SW480 (cell line): Measurements from ENCODE around the gene MRPL41.
A peak's percentile ranks its signal among the peaks of the same experiment; 100 is the strongest.
"Not testable (repeated sequence)": the region's sequence is repeated elsewhere in the genome, so short reads cannot be mapped to it uniquely, and the experiment has no call there.

ENCODE experiments used
- DNase-seq: peaks from one replicate; pipeline ENCODE4 v3.0.0-alpha.2; 2016; ENCODE audit warnings: low spot score

Gene MRPL41

DNA sequence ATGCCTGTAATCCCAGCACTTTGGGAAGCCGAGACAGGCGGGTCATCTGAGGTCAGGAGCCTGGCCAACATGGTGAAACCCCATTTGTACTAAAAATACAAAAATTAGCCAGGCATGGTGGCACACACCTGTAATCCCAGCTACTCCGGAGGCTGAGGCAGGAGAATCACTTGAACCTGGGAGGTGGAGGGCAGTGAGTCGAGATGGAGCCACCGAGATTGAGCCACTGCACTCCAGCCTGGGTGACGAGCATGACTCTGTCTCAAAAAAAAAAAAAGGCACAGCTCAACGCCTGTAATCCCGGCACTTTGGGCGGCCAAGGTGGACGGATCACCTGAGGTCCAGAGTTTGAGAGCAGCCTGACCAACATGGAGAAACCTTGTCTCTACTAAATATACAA, 2.0 kb downstream of the MRPL41 start:
- not testable (repeated sequence) for DNase-seq

DNA sequence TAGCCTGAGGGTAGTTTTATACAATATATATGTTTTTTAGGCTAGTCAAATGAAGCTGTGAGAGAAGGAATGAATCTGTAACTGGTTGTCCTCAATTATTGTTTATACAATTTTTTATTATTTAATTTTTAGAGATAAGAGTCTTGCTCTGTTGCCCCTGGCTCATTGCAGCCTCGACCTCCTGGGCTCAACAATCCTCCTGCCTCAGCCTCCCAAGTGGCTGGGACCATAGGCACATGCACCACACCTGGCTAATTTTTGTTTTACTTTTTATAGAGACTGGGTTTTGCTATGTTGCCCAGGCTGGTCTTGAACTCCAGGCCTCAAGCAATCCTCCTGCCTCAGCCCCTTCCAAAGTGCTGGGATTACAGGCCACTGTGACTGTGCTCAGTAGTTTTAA, 2.7 kb downstream of the MRPL41 start:
- DNase-seq, result no peak

DNA sequence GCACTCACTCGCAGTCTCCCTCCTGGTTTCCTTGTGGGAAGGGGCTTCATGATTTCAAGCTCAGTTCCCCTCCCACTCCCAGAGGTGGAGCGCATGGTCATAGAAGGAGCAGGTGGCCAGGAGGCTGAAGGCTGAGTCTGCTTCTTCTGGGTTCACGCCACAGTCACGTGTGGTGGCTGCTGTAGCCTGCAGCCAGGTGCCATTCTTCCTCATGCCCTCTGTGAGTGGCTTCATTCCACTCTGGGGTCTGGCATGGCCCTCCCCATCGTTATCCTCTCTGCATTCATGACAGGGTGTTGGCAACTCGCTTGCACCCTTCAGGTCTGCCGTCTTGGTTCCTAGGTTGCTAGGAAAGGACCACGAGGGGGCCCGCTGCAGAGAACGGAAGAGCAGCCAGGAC, 3.5 kb downstream of the MRPL41 start:
- no peak for DNase-seq

DNA sequence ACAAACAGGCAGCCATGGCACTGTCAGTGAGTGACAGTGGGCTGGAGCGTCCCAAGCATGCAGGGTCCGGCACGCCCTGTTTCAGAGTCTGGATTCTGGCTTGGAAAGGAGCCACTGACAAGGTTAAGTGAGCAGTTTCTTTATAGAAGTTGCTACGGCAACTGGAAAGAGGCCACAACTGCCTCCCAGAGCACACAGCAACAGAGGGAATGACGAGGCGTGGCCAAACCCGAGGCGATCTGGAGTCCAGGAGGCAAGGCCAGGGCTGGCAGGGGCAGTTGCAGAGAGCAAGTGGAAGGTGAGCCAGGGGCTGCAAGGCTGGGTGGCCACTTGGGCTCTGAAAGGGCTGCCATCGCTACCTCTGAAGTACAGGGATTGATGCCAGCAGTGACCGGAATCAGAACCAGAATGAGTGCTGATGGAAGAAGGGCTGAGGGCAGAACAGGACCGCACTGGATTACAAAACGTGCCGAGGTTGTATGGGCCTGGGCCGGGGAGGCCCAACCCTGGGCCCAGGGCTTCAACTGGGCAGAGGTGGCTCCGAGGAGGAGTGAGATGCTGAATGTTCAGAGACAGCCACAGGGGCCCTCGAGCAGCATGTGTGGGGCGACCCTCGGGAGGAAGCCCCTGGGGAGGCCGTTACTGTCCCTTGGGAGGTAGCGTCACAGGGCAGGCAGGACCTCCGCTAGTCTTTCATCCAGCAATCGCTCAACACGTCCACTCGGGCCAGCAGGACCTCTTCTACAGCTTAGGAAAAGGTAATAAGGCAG, 4.6 kb downstream of the MRPL41 start:
- peak; percentile 24 for DNase-seq

DNA sequence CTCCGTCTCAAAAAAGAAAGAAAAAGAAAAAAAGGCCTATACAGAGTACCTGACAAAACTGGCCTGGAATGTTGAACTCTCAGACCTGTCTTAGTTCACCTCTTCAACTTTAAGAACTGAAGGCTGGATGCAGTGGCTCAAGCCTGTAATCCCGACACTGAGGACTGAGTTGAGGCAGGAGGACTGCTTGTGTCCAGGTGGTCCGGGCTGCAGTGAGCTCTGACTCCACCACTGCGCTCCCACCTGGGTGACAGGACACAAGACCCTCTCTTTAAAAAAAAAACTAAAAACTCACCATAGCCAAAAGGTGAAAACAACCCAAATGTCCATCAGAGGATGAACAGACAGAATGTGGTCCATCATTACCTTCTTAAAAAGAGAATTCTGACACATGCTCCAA, 6.4 kb downstream of the MRPL41 start:
- DNase-seq, result no peak

GRCh38 chr9:137564134-137564533, 12.5 kb downstream of the MRPL41 start:
- no peak for DNase-seq

- no peak for DNase-seq
Observed at GRCh38 chr9:137564817-137565411, 13.2 kb downstream of the MRPL41 start.

DNA sequence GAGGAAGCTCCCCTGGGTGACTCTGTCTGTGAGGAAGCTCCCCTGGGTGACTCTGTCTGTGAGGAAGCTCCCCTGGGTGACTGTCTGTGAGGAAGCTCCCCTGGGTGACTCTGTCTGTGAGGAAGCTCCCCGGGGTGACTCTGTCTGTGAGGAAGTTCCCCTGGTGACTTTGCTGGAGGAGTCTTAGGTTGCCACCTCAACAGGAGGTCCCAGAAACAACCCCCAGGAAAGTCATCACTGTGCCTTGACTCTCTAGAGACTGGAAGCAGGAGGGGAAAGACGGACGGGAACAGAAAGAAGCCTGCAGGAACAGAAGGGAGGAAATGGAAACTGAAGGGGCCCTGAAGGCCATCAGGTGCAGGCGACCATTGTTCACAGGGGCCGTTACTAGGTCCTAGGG, 16.8 kb downstream of the MRPL41 start:
- DNase-seq, result not testable (repeated sequence)

GRCh38 chr9:137569609-137570203, 18.0 kb downstream of the MRPL41 start:
- DNase-seq, result no peak

DNA sequence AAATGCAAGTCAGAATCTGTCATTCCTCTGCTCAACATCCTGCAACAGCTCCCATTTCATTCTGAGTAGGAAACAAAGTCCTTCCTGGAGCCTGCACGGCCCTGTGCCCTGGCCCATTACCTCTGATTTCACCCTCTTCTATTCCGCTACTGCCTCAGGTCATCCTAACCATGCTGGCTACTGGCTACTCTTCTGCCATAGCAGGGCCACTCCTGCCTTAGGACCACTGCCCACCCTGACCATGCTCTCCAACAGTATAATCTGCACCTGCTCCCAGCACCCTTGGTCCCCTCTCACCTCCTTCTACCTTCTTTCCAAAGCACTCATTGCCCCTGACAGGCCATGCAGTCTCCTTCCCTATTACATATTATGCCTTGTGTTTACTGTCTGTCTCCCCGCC, 18.9 kb downstream of the MRPL41 start:
- no peak for DNase-seq

GRCh38 chr9:137574192-137574591, 22.5 kb downstream of the MRPL41 start:
- DNase-seq, result no peak

- DNase-seq, result no peak
Observed at GRCh38 chr9:137575364-137575715, 23.7 kb downstream of the MRPL41 start.

- DNase-seq, result no peak
Observed at GRCh38 chr9:137575716-137576411, 24.2 kb downstream of the MRPL41 start.

DNA sequence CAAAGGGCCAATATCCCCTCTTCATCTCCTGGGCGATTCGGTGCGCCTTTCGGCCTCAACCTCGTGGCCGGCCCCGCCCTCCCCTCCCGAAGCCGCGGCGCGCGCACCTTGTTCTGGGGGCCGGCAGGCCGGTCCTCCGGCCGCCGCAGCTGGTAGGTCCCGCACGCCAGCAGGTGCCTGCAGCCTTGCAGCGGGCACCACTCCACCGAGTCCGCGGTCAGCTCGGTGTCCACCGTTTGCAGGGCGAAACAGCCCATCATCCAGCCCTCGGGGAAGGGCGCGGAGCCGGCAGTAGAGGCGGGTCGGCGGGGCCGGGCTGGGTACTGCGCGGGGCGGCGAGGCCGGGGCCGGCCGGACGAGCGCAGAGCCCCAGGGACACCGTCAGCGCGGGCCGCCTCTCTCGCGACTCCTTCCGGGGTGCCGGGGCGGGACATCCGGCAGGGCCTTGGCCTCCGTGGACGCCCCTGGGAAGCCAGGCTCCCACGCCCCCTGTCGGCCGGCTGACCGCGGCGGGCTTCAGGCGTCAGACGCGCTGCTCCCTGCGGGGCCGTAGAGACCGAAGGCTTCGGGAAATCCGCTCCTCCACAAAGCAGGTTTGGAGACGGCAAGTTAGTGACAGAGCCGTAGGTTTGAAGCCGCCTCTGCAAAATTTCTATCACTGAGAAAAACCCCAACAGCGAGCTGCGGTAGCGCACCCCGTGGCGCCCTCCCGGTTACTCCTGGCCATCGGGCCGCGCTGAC, 27.0 kb downstream of the MRPL41 start, which contains the start of gene DPH7:
TSS of gene DPH7 (minus strand) at position 408 of the 741 bp plus-strand sequence. CDS start at position 260, 148 bp downstream.
- peak; percentile 88 for DNase-seq

GRCh38 chr9:137579259-137579604, 27.6 kb downstream of the MRPL41 start:
- DNase-seq, result no peak

- DNase-seq, result no peak
Observed at GRCh38 chr9:137580209-137580953, 28.7 kb downstream of the MRPL41 start.

DNA sequence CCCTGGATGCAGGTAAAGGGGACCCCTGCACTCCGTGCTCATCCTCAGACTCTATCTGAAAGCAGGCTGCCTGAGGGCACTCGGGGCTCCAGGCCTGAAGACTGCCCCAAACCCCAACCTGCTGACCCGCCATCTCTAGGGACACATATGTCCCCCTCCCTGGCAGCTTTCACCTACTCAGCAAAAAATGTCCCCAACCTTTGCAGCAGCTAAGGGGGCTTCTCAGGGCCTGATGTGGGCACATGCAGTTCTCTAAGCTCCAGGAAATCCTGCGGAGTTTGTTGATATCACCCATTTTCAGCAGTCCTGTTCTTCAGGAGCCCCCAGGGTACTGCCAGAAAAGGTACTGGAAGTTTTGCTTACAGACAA, 29.3 kb downstream of the MRPL41 start:
- DNase-seq, result no peak

- DNase-seq, result no peak
Observed at GRCh38 chr9:137581361-137582285, 29.9 kb downstream of the MRPL41 start.

- no peak for DNase-seq
Observed at GRCh38 chr9:137582286-137582860, 30.7 kb downstream of the MRPL41 start.

DNA sequence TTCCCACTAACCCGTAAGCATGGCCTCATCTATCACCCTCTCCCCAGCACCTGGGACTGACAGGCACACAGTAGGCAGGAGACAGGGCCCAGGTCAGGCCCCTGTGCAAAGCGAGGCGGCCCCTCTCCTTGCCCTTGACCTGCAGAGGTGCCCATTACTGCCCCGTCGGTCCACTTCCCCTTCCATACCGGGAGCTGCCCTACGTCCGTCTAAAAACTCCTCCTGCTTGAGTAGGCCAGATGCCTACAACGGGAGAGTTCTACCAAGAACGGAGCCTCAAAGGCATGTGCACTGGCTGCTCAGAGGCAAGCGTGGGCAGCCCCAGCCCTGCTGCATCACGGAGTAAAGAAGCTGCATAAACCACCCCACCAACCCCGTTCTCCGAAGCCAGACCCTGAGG, 31.7 kb downstream of the MRPL41 start:
- DNase-seq, result no peak
